ENCODE measurements around the gene GTF2IRD1.
A peak's percentile ranks its signal among the peaks of the same experiment; 100 is the strongest.

Gene GTF2IRD1

GRCh38 chr7:74570533-74571156 lies 116.9 kb downstream of the GTF2IRD1 start:
- no peak for DNase-seq

DNA sequence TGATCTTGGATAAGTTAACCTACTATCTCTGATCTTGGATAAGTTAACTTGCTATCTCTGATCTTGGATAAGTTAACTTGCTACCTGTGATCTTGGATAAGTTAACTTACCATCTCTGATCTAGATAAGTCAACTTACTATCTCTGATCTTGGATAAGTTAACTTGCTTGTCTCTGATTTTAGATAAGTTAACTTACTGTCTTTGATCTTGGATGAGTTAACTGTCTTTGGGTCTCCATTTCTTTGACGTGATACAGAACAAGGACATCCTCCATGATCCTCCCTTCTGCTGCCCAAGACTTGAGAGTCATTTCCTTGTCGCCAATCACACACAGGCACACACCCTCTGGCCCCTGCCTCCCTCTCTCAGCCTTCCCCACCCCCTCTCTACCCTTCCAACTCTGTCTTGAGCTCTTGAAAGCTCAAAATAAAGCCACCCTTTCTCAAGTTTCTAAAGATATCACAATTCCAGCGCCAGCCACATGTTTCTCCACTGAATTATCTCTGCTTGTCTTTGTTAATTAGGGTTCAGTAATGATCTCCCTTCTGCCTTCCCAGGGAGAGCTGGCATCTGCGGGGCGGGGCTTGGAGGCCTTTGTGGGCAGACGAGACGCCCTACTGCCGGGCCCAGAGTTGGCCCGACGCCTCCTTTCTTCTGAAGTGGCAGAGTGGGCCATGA lies 118.7 kb downstream of the GTF2IRD1 start:
- DNase-seq: no peak

GRCh38 chr7:74573512-74573911 lies 119.8 kb downstream of the GTF2IRD1 start:
- DNase-seq: no peak

- DNase-seq: no peak
Measured at GRCh38 chr7:74575083-74575784, 121.5 kb downstream of the GTF2IRD1 start.

DNA sequence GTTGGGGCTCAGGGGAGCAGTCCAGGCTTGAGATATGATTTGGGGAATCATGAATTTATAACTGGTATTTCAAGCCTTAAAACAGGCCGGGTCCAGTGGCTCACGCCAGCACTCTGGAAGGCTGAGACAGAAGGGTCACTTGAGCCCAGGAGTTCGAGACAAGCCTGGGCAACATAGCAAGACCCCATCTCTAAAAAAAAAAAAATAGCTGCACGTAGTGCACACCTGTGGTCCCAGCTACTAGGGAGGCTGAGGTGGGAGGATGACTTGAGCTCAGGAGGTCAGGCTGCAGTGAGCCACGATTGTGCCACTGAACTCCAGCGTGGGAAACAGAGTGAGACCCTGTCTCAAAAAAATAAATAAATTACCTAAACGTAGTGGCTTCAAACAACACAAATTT lies 122.1 kb downstream of the GTF2IRD1 start:
- DNase-seq: no peak

DNA sequence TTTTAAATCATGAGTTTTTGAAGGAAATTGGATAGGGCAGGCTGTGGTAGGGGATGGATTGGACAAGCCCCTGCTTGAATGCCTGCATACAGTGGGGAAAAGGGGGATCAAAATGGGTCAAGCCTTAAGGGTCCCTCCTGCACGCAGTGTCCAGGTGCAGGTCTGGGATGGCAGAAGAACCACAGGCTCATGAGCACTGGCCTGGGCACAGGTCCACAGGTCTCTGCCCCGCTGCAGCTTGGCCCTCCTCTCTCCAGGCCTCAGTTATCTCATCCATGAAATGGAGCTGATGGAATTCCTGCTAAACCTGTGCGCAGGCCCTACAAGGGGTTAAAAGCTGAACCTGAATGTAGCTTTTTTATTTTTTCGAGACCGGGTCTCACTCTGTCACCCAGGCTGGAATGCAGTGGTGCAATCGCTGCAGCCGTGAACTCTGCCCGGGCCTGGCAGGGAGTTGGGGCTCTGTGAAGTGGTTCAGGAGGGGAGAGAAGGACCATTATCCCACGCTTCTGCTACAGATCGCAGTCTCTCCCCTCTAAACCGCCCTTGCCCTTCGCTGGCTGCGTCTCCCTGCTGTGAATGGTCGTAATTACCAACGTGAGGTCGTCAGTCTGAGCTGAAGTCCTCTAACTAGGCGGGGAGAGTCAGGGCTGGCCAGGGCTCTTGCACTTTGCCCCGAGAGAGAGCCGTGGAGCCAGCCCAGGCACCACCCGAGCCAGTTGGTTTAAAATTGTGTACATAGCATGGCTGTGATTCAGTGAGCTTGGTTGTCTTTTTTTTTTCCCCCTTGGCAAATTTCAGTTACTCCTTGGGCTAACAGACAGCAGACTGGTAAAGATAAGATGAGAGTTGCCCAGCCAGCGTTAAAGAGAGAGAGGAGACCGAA lies 126.3 kb downstream of the GTF2IRD1 start:
- no peak for DNase-seq

GRCh38 chr7:74581916-74582440 lies 128.3 kb downstream of the GTF2IRD1 start:
- DNase-seq: no peak

DNA sequence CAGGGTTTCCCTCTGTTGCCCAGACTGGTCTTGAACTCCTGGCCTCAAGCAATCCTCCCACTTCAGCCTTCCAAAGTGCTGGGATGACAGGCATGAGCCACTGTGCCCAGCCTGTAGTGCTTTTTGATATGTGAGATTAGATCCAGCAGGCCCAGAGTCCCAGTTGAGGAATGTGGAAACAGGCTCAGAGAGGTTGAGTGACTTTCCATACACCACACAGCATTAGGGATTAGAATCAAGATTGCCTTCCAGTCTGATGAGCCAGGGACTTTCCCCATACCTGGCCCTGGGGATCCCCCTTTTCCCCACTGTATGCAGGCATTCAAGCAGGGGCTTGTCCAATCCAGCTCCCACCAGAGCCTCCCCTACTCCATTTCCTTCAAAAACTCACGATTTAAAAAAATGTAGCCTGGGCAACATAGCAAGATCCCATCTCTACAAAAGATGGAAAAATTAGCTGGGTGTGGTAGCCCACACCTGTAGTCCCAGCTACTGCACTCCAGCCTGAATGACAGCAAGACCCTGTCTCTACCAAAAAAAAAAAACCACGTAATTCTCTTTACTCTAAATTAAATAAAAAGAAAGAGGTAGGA lies 128.8 kb downstream of the GTF2IRD1 start:
- DNase-seq: no peak

GRCh38 chr7:74583630-74584029 lies 129.9 kb downstream of the GTF2IRD1 start:
- DNase-seq: no peak

GRCh38 chr7:74584160-74584954 lies 130.7 kb downstream of the GTF2IRD1 start:
- no peak for DNase-seq

DNA sequence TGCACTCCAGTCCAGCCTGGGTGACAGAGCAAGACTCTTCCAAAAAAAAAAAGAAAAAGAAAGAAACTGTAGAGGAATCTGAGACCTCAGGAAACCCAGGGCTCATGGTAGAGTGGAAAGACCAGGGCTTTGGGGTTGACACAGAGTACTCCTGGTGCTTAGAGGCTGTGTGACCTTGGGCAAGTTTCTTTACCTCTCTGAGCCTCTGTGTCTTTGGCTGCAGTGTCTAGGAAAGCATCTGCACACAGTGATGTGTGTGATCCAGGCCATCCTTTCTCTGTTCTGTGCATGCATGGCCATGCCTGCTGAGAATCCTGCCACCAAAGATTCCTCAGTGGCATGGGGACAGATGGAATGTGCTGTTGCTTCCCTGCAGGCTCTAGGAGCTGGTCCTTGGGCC lies 132.1 kb downstream of the GTF2IRD1 start:
- DNase-seq: no peak

- no peak for DNase-seq
Measured at GRCh38 chr7:74586258-74587175, 132.8 kb downstream of the GTF2IRD1 start.

GRCh38 chr7:74587435-74588126 lies 133.9 kb downstream of the GTF2IRD1 start:
- peak; percentile 23 for DNase-seq

- DNase-seq: no peak
Measured at GRCh38 chr7:74590813-74591212, 137.1 kb downstream of the GTF2IRD1 start.

GRCh38 chr7:74598558-74598957 lies 144.9 kb downstream of the GTF2IRD1 start:
- peak; percentile 73 for DNase-seq

GRCh38 chr7:74599244-74599643 lies 145.5 kb downstream of the GTF2IRD1 start:
- DNase-seq: no peak

- no peak for DNase-seq
Measured at GRCh38 chr7:74604326-74605020, 150.8 kb downstream of the GTF2IRD1 start.

GRCh38 chr7:74606101-74606908 lies 152.6 kb downstream of the GTF2IRD1 start:
- DNase-seq: peak; percentile 48
